Gastroesophageal sphincter (tissue), 3 donors: ENCODE measurements around the gene PDPN.

Experiments
- CTCF ChIP-seq, 4 experiments: fragments of 200-600 bp in 2 of 4; fragments of 450-650 bp in 2 of 4; sonication (generic) in 1 of 4; IDR thresholded peaks; one replicate each; pipeline ENCODE4 v1.5.1; 2017 to 2019; ENCODE audit warnings: antibody characterized with exemption in 4 of 4, mild to moderate bottlenecking in 2 of 4, moderate library complexity in 2 of 4
- EP300 ChIP-seq: sonication (generic); formaldehyde crosslinking; IDR thresholded peaks from one replicate; pipeline ENCODE4 v1.6.1; 2017; ENCODE audit warnings: antibody characterized with exemption, mild to moderate bottlenecking
- POLR2A ChIP-seq, 2 donors: fragments of 450-650 bp; IDR thresholded peaks; one replicate each; pipeline ENCODE4 v1.6.1; 2017; ENCODE audit warnings: antibody characterized with exemption in 2 of 2, mild to moderate bottlenecking in 2 of 2, moderate library complexity in 1 of 2
- POLR2AphosphoS5 ChIP-seq: sonication (generic); formaldehyde crosslinking; IDR thresholded peaks from one replicate; pipeline ENCODE4 v1.6.1; 2017; ENCODE audit warnings: antibody characterized with exemption

- TF ChIP-seq POLR2A (IDR thresholded peaks at IDR 0.05) (no peak), CTCF (IDR thresholded peaks at IDR 0.05) (no peak), POLR2AphosphoS5 (no peak), EP300 (no peak)
These were observed 42.0 kb upstream of the PDPN start for GRCh38 chr1:13541435-13542215.
